K562 (cell line): Measurements from ENCODE around the gene SLC2A9.

Source experiments
- BCLAF1 ChIP-seq, 2 experiments: fragments of 450-650 bp in 1 of 2; IDR thresholded peaks; 2 replicates each; pipeline ENCODE4 v1.6.1; 2011 to 2017; ENCODE audit warnings: low read depth in 2 of 2, antibody characterized with exemption in 1 of 2, borderline replicate concordance in 1 of 2, low read length in 1 of 2, mild to moderate bottlenecking in 1 of 2, mixed read lengths in 1 of 2; ENCODE audit not compliant: control insufficient read depth in 1 of 2
- EZH2 ChIP-seq: IDR thresholded peaks from 2 replicates; pipeline ENCODE4 v1.6.1; 2012; ENCODE audit warnings: low read depth, mild to moderate bottlenecking, inconsistent platforms, low read length, borderline replicate concordance
- FIP1L1 ChIP-seq: fragments of 200-400 bp; formaldehyde crosslinking; IDR thresholded peaks from 2 replicates; pipeline ENCODE4 v1.6.1; 2018; ENCODE audit warnings: mild to moderate bottlenecking, low read depth, low read length; ENCODE audit not compliant: poor library complexity, severe bottlenecking
- HEY1 ChIP-seq: fragments of 250-450 bp; sonication (Bioruptor Pico); IDR thresholded peaks from 2 replicates; pipeline ENCODE4 v1.5.0; 2020; ENCODE audit warnings: mild to moderate bottlenecking, moderate library complexity, borderline replicate concordance
- IRF1 ChIP-seq: sonication (generic); formaldehyde crosslinking; IDR thresholded peaks from 2 replicates; pipeline ENCODE4 v1.8.0; 2022; ENCODE audit warnings: missing genetic modification reagents, mild to moderate bottlenecking, borderline replicate concordance
- NFE2 ChIP-seq: IDR thresholded peaks from 2 replicates; pipeline ENCODE4 v1.6.1; 2014; ENCODE audit warnings: antibody characterized with exemption, low read depth
- PHF8 ChIP-seq: fragments of 200-600 bp; sonication (generic); IDR thresholded peaks from 2 replicates; pipeline ENCODE4 v1.6.1; 2012; ENCODE audit warnings: mixed run types, mild to moderate bottlenecking, inconsistent platforms, low read length, moderate library complexity, borderline replicate concordance
- SAFB ChIP-seq: fragments of 200-400 bp; formaldehyde crosslinking; IDR thresholded peaks from 2 replicates; pipeline ENCODE4 v1.6.1; 2017; ENCODE audit warnings: low read depth, low read length, borderline replicate concordance
- ZBTB8A ChIP-seq: fragments of 450-650 bp; IDR thresholded peaks from 2 replicates; pipeline ENCODE4 v1.6.1; 2018; ENCODE audit warnings: mild to moderate bottlenecking, moderate library complexity; ENCODE audit not compliant: partially characterized antibody
- ZNF212 ChIP-seq: fragments of 450-650 bp; formaldehyde crosslinking; IDR thresholded peaks from 2 replicates; pipeline ENCODE4 v1.4.0; 2020; ENCODE audit warnings: mild to moderate bottlenecking
- TF ChIP-seq, protein P1 (sequence below): sonication (generic); formaldehyde crosslinking; IDR thresholded peaks from 2 replicates; pipeline ENCODE4 v1.8.1; 2022; ENCODE audit warnings: missing genetic modification reagents
- TF ChIP-seq, protein P2 (sequence below), 3 experiments: IDR thresholded peaks in 2 of 3; conservative IDR thresholded peaks in 1 of 3; 2 replicates each; pipeline ENCODE4 v1.5.1; 2011 to 2012; ENCODE audit warnings: low read length in 3 of 3, mild to moderate bottlenecking in 3 of 3, control low read depth in 2 of 3, improper control_type of control experiment in 1 of 3, inconsistent platforms in 1 of 3, low read depth in 1 of 3, mixed read lengths in 1 of 3, moderate library complexity in 1 of 3; ENCODE audit not compliant: insufficient read depth in 2 of 3

- no peak for TF ChIP-seq NFE2
- TF ChIP-seq SAFB, result no peak
- TF ChIP-seq, protein P1, sequence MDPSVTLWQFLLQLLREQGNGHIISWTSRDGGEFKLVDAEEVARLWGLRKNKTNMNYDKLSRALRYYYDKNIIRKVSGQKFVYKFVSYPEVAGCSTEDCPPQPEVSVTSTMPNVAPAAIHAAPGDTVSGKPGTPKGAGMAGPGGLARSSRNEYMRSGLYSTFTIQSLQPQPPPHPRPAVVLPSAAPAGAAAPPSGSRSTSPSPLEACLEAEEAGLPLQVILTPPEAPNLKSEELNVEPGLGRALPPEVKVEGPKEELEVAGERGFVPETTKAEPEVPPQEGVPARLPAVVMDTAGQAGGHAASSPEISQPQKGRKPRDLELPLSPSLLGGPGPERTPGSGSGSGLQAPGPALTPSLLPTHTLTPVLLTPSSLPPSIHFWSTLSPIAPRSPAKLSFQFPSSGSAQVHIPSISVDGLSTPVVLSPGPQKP (CRISPR knock-in tag), result no peak
- TF ChIP-seq EZH2, result no peak
- no peak for TF ChIP-seq PHF8
- TF ChIP-seq IRF1 (CRISPR knock-in tag), result no peak
- TF ChIP-seq, protein P2, sequence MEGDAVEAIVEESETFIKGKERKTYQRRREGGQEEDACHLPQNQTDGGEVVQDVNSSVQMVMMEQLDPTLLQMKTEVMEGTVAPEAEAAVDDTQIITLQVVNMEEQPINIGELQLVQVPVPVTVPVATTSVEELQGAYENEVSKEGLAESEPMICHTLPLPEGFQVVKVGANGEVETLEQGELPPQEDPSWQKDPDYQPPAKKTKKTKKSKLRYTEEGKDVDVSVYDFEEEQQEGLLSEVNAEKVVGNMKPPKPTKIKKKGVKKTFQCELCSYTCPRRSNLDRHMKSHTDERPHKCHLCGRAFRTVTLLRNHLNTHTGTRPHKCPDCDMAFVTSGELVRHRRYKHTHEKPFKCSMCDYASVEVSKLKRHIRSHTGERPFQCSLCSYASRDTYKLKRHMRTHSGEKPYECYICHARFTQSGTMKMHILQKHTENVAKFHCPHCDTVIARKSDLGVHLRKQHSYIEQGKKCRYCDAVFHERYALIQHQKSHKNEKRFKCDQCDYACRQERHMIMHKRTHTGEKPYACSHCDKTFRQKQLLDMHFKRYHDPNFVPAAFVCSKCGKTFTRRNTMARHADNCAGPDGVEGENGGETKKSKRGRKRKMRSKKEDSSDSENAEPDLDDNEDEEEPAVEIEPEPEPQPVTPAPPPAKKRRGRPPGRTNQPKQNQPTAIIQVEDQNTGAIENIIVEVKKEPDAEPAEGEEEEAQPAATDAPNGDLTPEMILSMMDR (IDR thresholded peaks at IDR 0.05 in 2 of 3, conservative IDR thresholded peaks at IDR 0.05 in 1 of 3; ENCODE audit: insufficient read depth in 2 of 3, low read depth in 1 of 3, low read length in 3 of 3), result no peak
- no peak for TF ChIP-seq FIP1L1
- TF ChIP-seq ZBTB8A, result no peak
- no peak for TF ChIP-seq ZNF212 (CRISPR knock-in tag)
- no peak for TF ChIP-seq HEY1 (CRISPR knock-in tag)
- TF ChIP-seq BCLAF1 (IDR thresholded peaks at IDR 0.05; ENCODE audit: borderline replicate concordance in 1 of 2, control insufficient read depth in 1 of 2, low read depth in 2 of 2, low read length in 1 of 2), result no peak
Observed at GRCh38 chr4:9969526-9970398, 51.5 kb downstream of the SLC2A9 start.
